AG09319 (cell line): Measurements from ENCODE around the gene PDZD7.
"Not testable (repeated sequence)": the region's sequence is repeated elsewhere in the genome, so short reads cannot be mapped to it uniquely, and the experiment has no call there.

Experiments used
- DNase-seq: peaks from one replicate; pipeline ENCODE4 v3.0.0-alpha.2; 2010; ENCODE audit warnings: low read depth; ENCODE audit errors: extremely low read depth
- TF ChIP-seq, protein P1 (sequence below): IDR thresholded peaks from 2 replicates; pipeline ENCODE4 v1.5.1; 2011; ENCODE audit warnings: low read depth, mild to moderate bottlenecking, inconsistent platforms, low read length, moderate library complexity

The PDZD7 gene

DNA sequence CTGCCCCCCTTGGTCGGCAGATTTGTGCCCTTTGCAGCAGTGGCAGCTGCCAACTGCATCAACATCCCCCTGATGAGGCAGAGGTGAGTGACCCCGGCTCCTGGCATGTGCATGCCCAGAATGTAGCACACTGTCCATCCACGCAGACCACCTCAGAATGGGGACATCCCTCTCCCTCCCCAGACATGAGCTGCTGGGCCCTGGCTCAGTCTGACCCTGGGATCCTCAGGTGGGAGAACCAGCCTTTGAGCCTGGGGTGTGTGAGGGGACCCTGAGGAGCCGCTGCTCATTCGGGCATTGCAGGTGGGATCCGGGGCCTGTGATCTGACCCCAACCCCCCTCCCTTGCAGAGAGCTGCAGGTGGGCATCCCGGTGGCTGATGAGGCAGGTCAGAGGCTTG is 5.8 kb upstream of the PDZD7 start:
- DNase-seq, result no peak
- TF ChIP-seq, protein P1, sequence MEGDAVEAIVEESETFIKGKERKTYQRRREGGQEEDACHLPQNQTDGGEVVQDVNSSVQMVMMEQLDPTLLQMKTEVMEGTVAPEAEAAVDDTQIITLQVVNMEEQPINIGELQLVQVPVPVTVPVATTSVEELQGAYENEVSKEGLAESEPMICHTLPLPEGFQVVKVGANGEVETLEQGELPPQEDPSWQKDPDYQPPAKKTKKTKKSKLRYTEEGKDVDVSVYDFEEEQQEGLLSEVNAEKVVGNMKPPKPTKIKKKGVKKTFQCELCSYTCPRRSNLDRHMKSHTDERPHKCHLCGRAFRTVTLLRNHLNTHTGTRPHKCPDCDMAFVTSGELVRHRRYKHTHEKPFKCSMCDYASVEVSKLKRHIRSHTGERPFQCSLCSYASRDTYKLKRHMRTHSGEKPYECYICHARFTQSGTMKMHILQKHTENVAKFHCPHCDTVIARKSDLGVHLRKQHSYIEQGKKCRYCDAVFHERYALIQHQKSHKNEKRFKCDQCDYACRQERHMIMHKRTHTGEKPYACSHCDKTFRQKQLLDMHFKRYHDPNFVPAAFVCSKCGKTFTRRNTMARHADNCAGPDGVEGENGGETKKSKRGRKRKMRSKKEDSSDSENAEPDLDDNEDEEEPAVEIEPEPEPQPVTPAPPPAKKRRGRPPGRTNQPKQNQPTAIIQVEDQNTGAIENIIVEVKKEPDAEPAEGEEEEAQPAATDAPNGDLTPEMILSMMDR, result no peak

DNA sequence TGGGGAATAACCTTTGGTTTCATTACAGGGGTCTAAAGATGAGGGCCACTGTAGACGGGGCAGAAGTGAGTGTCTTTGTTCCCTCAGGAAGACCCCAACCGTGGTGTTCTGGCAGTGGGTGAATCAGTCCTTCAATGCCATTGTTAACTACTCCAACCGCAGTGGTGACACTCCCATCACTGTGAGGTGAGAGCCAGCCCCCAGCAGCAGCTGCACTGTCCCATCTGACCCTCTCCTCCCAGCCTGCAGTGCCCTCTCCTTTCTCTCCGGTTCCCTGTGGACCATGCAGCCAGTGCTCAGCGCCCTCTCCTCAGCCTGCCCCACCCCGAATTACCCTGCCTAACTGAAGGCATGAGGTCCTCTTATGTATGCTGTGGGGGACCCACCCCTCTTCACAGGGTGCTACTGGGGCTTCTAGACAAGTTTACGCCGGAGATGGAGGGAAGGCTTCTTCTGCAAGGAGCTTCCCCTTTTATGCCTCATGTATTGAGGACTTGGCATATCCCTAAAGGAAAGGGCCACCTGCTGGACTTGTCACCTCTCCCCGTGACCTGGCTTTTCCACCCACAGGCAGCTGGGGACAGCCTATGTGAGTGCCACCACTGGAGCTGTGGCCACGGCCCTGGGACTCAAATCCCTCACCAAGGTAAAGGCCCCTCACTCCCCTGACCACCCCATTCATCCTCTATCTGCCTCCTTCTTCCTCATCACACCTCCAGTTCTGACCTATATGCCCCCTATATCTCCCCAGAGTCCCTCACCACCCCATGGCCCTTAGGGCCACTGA is 5.2 kb upstream of the PDZD7 start:
- TF ChIP-seq, protein P1, result no peak

DNA sequence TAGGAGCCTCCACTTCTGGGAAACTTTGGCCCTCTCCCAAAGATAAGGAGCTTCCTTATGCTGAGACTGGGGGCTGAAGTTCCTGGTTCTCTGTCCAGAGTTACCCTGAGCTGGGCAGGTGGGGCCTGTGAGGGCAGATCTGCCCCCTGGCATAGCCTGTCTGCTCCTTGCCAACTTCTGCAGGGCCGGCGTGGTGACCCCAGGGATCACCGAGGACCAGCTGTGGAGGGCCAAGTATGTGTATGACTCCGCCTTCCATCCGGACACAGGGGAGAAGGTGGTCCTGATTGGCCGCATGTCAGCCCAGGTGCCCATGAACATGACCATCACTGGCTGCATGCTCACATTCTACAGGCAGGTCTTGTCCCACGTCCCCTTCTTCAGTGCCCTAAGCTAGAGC is 4.4 kb upstream of the PDZD7 start:
- TF ChIP-seq, protein P1, result no peak
- DNase-seq, result no peak

More for the DNA sequence above, 5.2 kb upstream of the PDZD7 start:
- no peak for DNase-seq

DNA sequence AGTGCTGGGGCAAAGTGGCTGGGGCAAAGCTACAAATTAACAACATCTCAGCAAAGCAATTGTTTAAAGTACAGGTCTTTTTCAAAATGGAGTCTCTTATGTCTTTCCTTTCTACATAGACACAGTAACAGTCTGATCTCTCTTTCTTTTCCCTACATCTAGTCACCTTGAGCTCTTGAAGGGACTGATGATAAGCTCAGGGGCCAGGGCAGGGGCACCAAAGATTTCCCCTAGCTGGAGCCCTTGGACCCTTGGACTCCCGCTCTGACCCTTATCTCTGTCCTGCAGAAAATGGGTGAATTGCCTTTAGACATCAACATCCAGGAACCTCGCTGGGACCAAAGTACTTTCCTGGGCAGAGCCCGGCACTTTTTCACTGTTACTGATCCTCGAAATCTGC is 3.5 kb upstream of the PDZD7 start:
- DNase-seq, result not testable (repeated sequence)

DNA sequence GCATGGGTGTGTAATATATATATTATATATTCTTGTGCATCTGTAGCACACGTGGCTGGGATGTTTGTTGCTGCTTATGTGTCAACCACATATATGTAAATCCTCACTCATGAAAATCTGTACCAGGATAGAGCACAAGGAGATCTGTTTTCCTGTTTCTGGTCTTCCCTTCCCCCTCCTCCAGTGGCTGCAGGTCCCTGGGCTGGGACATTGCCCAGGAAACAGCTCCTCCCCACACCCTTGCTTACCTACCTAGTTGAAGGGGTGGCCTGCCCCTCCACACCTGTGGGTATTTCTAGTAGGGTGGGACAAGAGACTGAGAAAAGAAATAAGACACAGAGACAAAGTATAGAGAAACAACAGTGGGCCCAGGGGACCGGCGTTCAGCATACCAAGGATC is 2.3 kb upstream of the PDZD7 start:
- TF ChIP-seq, protein P1, result no peak
- no peak for DNase-seq

DNA sequence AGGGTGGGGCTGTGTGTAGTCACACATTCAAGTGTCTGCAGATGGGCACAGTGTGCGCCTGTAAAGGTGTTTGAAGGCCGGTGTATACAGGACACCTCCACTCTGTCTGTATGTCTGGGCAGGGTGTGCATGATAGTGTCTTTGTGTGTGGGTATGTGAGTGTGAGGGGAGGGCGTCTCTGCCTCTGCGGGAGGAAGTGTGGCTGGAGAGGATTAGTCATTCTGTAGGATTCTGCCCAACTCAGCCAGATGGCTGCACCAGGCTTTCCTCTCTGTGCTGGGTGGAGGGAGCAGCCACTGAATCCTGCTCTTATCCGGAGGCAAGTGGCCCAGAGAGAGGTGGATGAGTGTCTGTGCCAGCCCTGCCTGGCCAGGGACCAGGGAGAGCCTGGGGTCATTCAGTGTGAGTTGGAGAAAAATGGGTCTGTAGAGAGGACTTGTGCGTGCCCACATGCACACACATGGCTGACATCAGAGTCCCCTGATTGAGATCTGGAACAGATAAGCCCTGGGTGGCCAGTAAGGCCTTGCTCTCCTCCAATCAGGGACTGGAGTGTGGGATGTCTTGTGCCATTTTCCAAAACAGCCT is 1.8 kb upstream of the PDZD7 start:
- peak; percentile 57 for DNase-seq
- TF ChIP-seq, protein P1, result no peak

DNA sequence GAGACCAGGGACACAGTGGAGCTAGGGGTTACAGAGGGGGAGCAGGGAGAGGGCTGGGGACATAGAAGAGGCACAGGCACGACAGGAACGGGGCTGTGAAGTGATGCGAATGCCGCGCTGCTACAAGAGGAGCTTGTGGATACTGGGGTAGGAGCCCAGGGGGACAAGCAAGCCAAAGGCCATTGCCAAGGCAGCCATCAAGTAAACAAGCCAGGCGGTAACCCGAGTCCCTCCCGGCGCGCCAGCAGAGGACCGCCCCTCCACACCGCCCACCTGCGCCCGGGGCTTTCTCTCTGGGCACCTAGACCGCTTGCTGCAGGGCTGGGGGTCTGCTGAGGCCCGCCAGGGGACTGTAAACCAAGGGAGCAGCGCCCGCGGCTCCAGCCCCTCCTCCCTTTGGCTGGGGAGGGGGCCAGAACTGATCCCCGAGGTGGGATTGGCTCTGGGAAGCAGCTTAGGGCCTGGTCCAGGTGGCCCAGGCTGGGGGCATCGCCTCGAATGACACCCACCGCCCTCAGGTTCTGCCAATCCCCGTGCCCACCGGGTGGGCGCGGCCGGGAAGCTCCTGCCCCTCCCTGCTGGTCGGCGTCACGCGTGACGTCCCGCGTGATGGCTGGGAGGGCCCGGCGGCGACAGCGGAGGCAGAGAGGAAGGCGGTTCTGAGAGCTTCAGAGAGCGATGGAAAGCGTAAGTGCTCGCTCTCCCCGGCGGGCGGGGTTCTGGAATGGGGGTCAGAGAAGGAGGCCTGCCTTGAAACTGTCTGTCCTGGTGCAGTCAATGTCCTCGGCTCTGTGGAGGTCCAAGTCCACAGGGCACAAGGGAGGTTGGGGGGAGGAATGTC is 1.1 kb upstream of the PDZD7 start:
- TF ChIP-seq, protein P1, result no peak
- no peak for DNase-seq
